Spleen (tissue), 11 donors: ENCODE measurements around the gene ULBP1. TPM values are rescaled to one million over a fixed set of nuclear protein-coding genes. Genes with fewer than 3 reads are reported as not detected.

ENCODE experiments used
- DNase-seq: peaks from one replicate; pipeline ENCODE4 v3.0.0-alpha.2; 2020
- H3K27ac ChIP-seq, 8 donors: fragments of 200-600 bp; sonication (generic) in 7 of 8; 1 replicate in 4 of 8; 2 replicates in 4 of 8; pipeline versions ENCODE4 v1.5.0 to v1.8.0; 2016 to 2021; ENCODE audit warnings: inconsistent platforms in 4 of 8, mild to moderate bottlenecking in 4 of 8, moderate library complexity in 1 of 8
- H3K27me3 ChIP-seq, 7 donors: fragments of 200-600 bp; sonication (generic) in 6 of 7; replicated peaks in 1 of 7; 1 replicate in 4 of 7; 2 replicates in 3 of 7; pipeline versions ENCODE4 v1.5.0 to v1.8.0; 2016 to 2021; ENCODE audit warnings: inconsistent platforms in 3 of 7, mild to moderate bottlenecking in 1 of 7
- H3K36me3 ChIP-seq, 6 donors: fragments of 200-600 bp; sonication (generic) in 5 of 6; 1 replicate in 4 of 6; 2 replicates in 2 of 6; pipeline versions ENCODE4 v1.5.0 to v1.8.0; 2016 to 2021; ENCODE audit warnings: inconsistent platforms in 2 of 6
- H3K4me1 ChIP-seq, 6 donors: fragments of 200-600 bp; sonication (generic) in 5 of 6; 1 replicate in 3 of 6; 2 replicates in 3 of 6; pipeline versions ENCODE4 v1.5.0 to v1.8.0; 2016 to 2021; ENCODE audit warnings: inconsistent platforms in 3 of 6
- H3K4me3 ChIP-seq, 8 donors: fragments of 200-600 bp; sonication (generic) in 7 of 8; 1 replicate in 4 of 8; 2 replicates in 4 of 8; pipeline versions ENCODE4 v1.5.0 to v1.8.0; 2016 to 2021; ENCODE audit warnings: inconsistent platforms in 4 of 8, mild to moderate bottlenecking in 4 of 8, moderate library complexity in 2 of 8
- H3K9me3 ChIP-seq, 8 donors: fragments of 200-600 bp; sonication (generic) in 7 of 8; 1 replicate in 4 of 8; 2 replicates in 4 of 8; pipeline versions ENCODE4 v1.5.0 to v1.8.0; 2016 to 2021; ENCODE audit warnings: inconsistent platforms in 4 of 8
- POLR2A ChIP-seq, 3 donors: fragments of 450-650 bp; IDR thresholded peaks; one replicate each; pipeline ENCODE4 v1.5.1; 2017; ENCODE audit warnings: antibody characterized with exemption in 3 of 3, mild to moderate bottlenecking in 1 of 3
- POLR2AphosphoS5 ChIP-seq, 3 donors: sonication (generic); formaldehyde crosslinking; IDR thresholded peaks; one replicate each; pipeline ENCODE4 v1.5.1; 2017; ENCODE audit warnings: antibody characterized with exemption in 3 of 3
- WGBS, 5 donors: extraction: QIAGEN DNeasy Blood & Tissue Kit in 3 of 5; methylation state at CpG; one replicate each; pipeline versions ENCODE4 v1.1.5 to v1.1.7; 2013 to 2018; 5-methylcytosine and 5-hydroxymethylcytosine counted together
- intact Hi-C: fragments of 100-400 bp; cut with DNase I; formaldehyde crosslinking; loops from one replicate; pipeline ENCODE4 v1.15.0; 2023; ENCODE audit warnings: low total_unique reads
- polyA plus RNA-seq, 3 donors: library from polyadenylated mRNA; stranded (reverse); fragments of 200-250 nt; gene quantifications; one replicate each; pipeline ENCODE4 v1.2.1, GENCODE V29; 2013
- total RNA-seq, 7 donors: library from RNA; depleted of rRNA in 3 of 7; stranded (reverse); fragments of >200 nt in 3 of 7; fragmentation: NEBNext Ultra II Directional in 4 of 7; extraction: Animal tissue kit (Norgen Biotek cat#: 25700) in 4 of 7; gene quantifications; one replicate each; pipeline versions ENCODE4 v1.1.0 to v1.2.1, GENCODE V29; 2016 to 2021
- TF ChIP-seq, protein P1 (sequence below), 11 experiments: fragments of 200-600 bp in 7 of 11; fragments of 450-650 bp in 4 of 11; sonication (generic) in 4 of 11; IDR thresholded peaks in 8 of 11; conservative IDR thresholded peaks in 3 of 11; 1 replicate in 7 of 11; 2 replicates in 4 of 11; pipeline versions ENCODE4 v1.4.0 to v1.8.0; 2016 to 2021; ENCODE audit warnings: antibody characterized with exemption in 11 of 11, inconsistent platforms in 4 of 11, mild to moderate bottlenecking in 1 of 11
- donor health status: healthy with polysubstance abuse.
- donor health status: DM: no; HTN: no; CAD: no; lungs with moderate emphysema.
- donor health status: DM: no; HTN: no; CAD: no.
- donor health status: Bipolar disorder and iron deficiency.
- donor health status: healthy.
- donor health status: DM: no; HTN: no; CAD: no.
- donor health status: DM: yes; HTN: yes; CAD: no.

The ULBP1 gene
- total and polyA plus RNA-seq, 10 donors: 0.03 to 0.34 (median 0.15) TPM; not detected in 6

DNA sequence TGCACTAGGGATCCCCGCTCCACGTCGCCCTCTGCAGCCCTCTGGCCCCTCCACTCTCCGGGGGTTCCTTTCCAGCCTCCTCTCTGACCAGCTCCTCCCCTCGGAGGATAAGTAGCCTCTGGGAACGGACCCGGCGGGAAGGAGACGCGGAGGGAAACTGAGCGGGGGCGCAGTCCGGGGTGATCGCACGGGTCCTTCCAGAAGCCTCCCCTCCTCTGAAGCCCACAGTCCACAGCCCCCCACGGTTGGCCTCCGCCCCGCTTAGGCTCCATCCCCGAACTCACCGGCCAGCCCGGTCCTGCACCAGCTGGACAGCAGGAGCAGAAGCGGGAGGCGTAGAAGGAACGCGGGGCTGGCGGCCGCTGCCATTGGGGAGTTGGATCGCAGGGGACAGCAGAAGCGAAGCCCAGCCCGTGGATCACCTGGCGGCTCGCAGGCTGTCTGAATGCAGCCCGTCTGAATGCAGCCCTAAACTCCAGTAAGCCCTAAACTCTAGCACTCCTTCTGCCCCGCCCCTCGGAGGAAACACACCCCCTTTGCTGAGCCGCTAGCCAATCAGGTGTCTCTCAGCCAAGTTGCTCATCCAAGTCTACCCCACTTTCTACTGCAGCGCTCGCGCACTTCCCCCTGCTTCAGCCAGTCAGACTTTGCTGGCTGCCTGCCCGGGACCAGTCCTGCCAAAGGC, 41.0 kb upstream of the ULBP1 start, which contains the start of gene RAET1G:
Gene RAET1G (minus strand): TSS at position 480 of the 685 bp plus-strand sequence. CDS start 111 bp downstream, at position 369.
- 1 to 4% (median 1%) methylated on average over 30 to 40 of the region's 40 CpGs for WGBS, 5 donors
- Histone ChIP-seq H3K4me3 (peak within 1 kb of the TSS; percentile 32 to 72 (median 40)), H3K27ac (no peak within 1 kb of the TSS), H3K9me3 (no peaks in the 10 kb centered on the region), H3K4me1 (peaks cover 0 to 35% (median 29%) of the 10 kb centered on the region in 6 donors), H3K36me3 (no peaks in the 10 kb centered on the region), H3K27me3 (peaks cover 0 to 80% (median 26%) of the 10 kb centered on the region in 7 donors)
- intact Hi-C loops: loop anchor here (2.0 kb wide), 1 partner anchor 56 kb away; no protein-coding TSS in a partner anchor
- TF ChIP-seq, protein P1, sequence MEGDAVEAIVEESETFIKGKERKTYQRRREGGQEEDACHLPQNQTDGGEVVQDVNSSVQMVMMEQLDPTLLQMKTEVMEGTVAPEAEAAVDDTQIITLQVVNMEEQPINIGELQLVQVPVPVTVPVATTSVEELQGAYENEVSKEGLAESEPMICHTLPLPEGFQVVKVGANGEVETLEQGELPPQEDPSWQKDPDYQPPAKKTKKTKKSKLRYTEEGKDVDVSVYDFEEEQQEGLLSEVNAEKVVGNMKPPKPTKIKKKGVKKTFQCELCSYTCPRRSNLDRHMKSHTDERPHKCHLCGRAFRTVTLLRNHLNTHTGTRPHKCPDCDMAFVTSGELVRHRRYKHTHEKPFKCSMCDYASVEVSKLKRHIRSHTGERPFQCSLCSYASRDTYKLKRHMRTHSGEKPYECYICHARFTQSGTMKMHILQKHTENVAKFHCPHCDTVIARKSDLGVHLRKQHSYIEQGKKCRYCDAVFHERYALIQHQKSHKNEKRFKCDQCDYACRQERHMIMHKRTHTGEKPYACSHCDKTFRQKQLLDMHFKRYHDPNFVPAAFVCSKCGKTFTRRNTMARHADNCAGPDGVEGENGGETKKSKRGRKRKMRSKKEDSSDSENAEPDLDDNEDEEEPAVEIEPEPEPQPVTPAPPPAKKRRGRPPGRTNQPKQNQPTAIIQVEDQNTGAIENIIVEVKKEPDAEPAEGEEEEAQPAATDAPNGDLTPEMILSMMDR (IDR thresholded peaks at IDR 0.05 in 8 of 11, conservative IDR thresholded peaks at IDR 0.05 in 3 of 11): no peak
- TF ChIP-seq POLR2A (IDR thresholded peaks at IDR 0.05) (no peak), POLR2AphosphoS5 (IDR thresholded peaks at IDR 0.05) (peak in 2 of 3 donors; percentile 18 to 42)
- peak; percentile 92 for DNase-seq

GRCh38 chr6:149923327-149923986, 40.3 kb upstream of the ULBP1 start:
- peak; percentile 41 for DNase-seq
- peak overlapping the region; percentile 26 to 72 (median 40) for H3K4me3 ChIP-seq
- intact Hi-C loops: loop anchor here (2.0 kb wide), 1 partner anchor 57 kb away; no protein-coding TSS in a partner anchor
- no peaks in the 10 kb centered on the region for H3K9me3 ChIP-seq
- peaks cover 0 to 84% (median 26%) of the 10 kb centered on the region in 7 donors for H3K27me3 ChIP-seq
- no peak for TF ChIP-seq POLR2A (IDR thresholded peaks at IDR 0.05)
- TF ChIP-seq POLR2AphosphoS5 (IDR thresholded peaks at IDR 0.05): no peak
- TF ChIP-seq, protein P1 (IDR thresholded peaks at IDR 0.05 in 8 of 11, conservative IDR thresholded peaks at IDR 0.05 in 3 of 11): no peak
- peaks cover 0 to 35% (median 29%) of the 10 kb centered on the region in 6 donors for H3K4me1 ChIP-seq
- no peak overlapping the region for H3K27ac ChIP-seq
- no peaks in the 10 kb centered on the region for H3K36me3 ChIP-seq
- 19 to 26% (median 22%) methylated on average over 33 of the region's 33 CpGs for WGBS, 5 donors

DNA sequence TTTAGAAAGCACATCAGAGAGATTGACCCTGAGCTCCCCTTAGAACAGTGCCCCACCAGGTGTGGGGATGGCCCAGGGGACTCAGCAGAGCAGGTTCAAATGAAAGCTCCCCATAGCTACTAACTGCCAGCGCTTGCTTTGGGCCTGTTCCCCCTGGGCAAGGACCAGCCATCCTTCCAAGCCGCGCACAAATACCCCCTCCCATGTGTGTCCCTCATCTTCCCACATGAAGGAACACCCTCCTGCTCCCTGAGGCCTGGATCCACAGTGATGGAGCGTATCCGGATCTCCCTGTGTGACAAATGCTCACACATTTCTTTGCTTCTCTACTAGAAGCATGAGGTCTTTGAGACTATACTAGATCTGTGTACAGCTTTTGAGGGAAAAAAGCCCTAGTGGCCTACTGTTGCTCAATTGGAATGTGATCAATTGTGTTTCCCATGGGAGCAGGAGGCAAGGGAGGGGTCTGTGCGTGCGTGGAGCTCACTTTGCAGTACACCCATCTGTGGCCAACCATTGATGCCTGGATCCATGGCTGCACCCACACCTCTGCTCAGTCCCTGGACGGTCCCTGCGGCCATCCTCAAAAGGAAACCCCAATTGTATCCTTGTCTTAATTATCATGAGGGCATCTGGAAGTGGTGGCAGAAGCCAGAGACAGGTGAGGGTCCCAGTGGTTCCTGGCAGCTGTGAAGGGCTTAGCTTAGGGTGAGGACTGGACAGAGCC, 39.4 kb upstream of the ULBP1 start:
- no peaks in the 10 kb centered on the region for H3K36me3 ChIP-seq
- H3K27me3 ChIP-seq: peaks cover 0 to 93% (median 35%) of the 10 kb centered on the region in 7 donors
- WGBS, 5 donors: 71 to 85% (median 75%) methylated on average over 8 to 9 of the region's 9 CpGs
- H3K27ac ChIP-seq: no peak overlapping the region
- no peak overlapping the region for H3K4me3 ChIP-seq
- peaks cover 0 to 35% (median 29%) of the 10 kb centered on the region in 6 donors for H3K4me1 ChIP-seq
- H3K9me3 ChIP-seq: no peaks in the 10 kb centered on the region
- TF ChIP-seq, protein P1 (IDR thresholded peaks at IDR 0.05 in 8 of 11, conservative IDR thresholded peaks at IDR 0.05 in 3 of 11): no peak
- no peak for TF ChIP-seq POLR2AphosphoS5 (IDR thresholded peaks at IDR 0.05)
- TF ChIP-seq POLR2A (IDR thresholded peaks at IDR 0.05): no peak
- intact Hi-C loops: no loop called here
- DNase-seq: peak; percentile 48
